NCI-H2107 treated with DMSO at 0.1 percent for 48 hours (cell line): ENCODE data around the gene FAM43B.

Source experiments
- DNase-seq: peaks from one replicate; lab custom pipeline; 2025; ENCODE audit not compliant: unreplicated experiment; lab: John Stamatoyannopoulos, UW

The FAM43B gene

GRCh38 chr1:20589331-20590278, 37.2 kb downstream of the FAM43B start:
- DNase-seq: no peak

GRCh38 chr1:20590306-20590777, 38.0 kb downstream of the FAM43B start:
- no peak for DNase-seq

GRCh38 chr1:20593756-20594155, 41.4 kb downstream of the FAM43B start:
- DNase-seq: no peak

GRCh38 chr1:20594746-20595145, 42.4 kb downstream of the FAM43B start:
- DNase-seq: no peak

- no peak for DNase-seq
Observed at GRCh38 chr1:20596106-20596505, 43.7 kb downstream of the FAM43B start.

GRCh38 chr1:20597650-20598049, 45.3 kb downstream of the FAM43B start:
- DNase-seq: no peak

- no peak for DNase-seq
Observed at GRCh38 chr1:20600156-20600555, 47.8 kb downstream of the FAM43B start.

- DNase-seq: no peak
Observed at GRCh38 chr1:20601129-20601825, 48.9 kb downstream of the FAM43B start.

GRCh38 chr1:20602851-20603450, 50.6 kb downstream of the FAM43B start:
- DNase-seq: no peak

- no peak for DNase-seq
Observed at GRCh38 chr1:20603504-20604464, 51.4 kb downstream of the FAM43B start.
